Transverse colon (tissue), 4 donors: ENCODE data around the gene PRKACG.

Experiments
- CTCF ChIP-seq, 5 experiments: fragments of 200-600 bp in 3 of 5; fragments of 450-650 bp in 2 of 5; sonication (generic) in 3 of 5; IDR thresholded peaks; 1 replicate in 2 of 5; 2 replicates in 3 of 5; pipeline ENCODE4 v1.5.1; 2016 to 2017; ENCODE audit warnings: antibody characterized with exemption in 5 of 5, inconsistent platforms in 3 of 5, mild to moderate bottlenecking in 2 of 5, moderate library complexity in 1 of 5
- EP300 ChIP-seq: sonication (generic); formaldehyde crosslinking; IDR thresholded peaks from one replicate; pipeline ENCODE4 v1.6.1; 2017; ENCODE audit warnings: antibody characterized with exemption, low read depth
- POLR2A ChIP-seq: fragments of 450-650 bp; IDR thresholded peaks from one replicate; pipeline ENCODE4 v1.6.1; 2016; ENCODE audit warnings: antibody characterized with exemption, mild to moderate bottlenecking, moderate library complexity
- POLR2AphosphoS5 ChIP-seq, 3 donors: sonication (generic); formaldehyde crosslinking; IDR thresholded peaks; one replicate each; pipeline ENCODE4 v1.6.1; 2016; ENCODE audit warnings: antibody characterized with exemption in 3 of 3

GRCh38 chr9:69040646-69041045 is 26.7 kb upstream of the PRKACG start:
- TF ChIP-seq CTCF (IDR thresholded peaks at IDR 0.05) (no peak), POLR2AphosphoS5 (IDR thresholded peaks at IDR 0.05) (no peak), EP300 (no peak), POLR2A (no peak)
